PC-3 (cell line): ENCODE data around the gene RETREG2. TPM values are rescaled to one million over a fixed set of nuclear protein-coding genes. Genes with fewer than 3 reads are reported as not detected.
A peak's percentile ranks its signal among the peaks of the same experiment; 100 is the strongest.

Source experiments
- ATAC-seq: fragments of 200-7000 bp; cut with Tn5 transposase; 2 replicates; pipeline ENCODE4 v1.9.1; 2020; ENCODE audit warnings: mild to moderate bottlenecking, moderate library complexity
- BruUV-seq: library from RNA; stranded (reverse); fragments of 400-500 nt; replicated peaks from 2 replicates; lab custom pipeline; 2021; lab: Mats Ljungman, UMichigan
- CTCF ChIA-PET: fragments of 300-600 bp; sonication (Branson Sonifier 250); formaldehyde crosslinking; loops from one replicate; lab custom pipeline; 2022; ENCODE audit warnings: antibody characterized with exemption; lab: Charles Lee
- POLR2A ChIA-PET: fragments of 300-600 bp; sonication (Branson Sonifier 250); formaldehyde crosslinking; loops from one replicate; lab custom pipeline; 2022; ENCODE audit warnings: antibody characterized with exemption; ENCODE audit not compliant: unreplicated experiment; lab: Charles Lee
- DNase-seq: peaks from one replicate; pipeline ENCODE4 v3.0.0-alpha.2; 2015
- H2AFZ ChIP-seq: fragments of 300-600 bp; sonication (generic); 2 replicates; pipeline ENCODE4 v1.6.0; 2016; ENCODE audit warnings: antibody characterized with exemption, low read length
- H3F3A ChIP-seq: fragments of 300-600 bp; sonication (generic); one replicate; pipeline ENCODE4 v1.6.0; 2017; ENCODE audit warnings: antibody characterized with exemption, low read length, control low read depth, mild to moderate bottlenecking; ENCODE audit not compliant: unreplicated experiment
- H3K27ac ChIP-seq: fragments of 300-600 bp; sonication (generic); 2 replicates; pipeline ENCODE4 v1.5.1; 2016; ENCODE audit warnings: mild to moderate bottlenecking, low read length
- H3K27me3 ChIP-seq: fragments of 300-600 bp; sonication (generic); 2 replicates; pipeline ENCODE4 v1.6.1; 2016; ENCODE audit warnings: low read length, mixed read lengths
- H3K36me3 ChIP-seq: fragments of 300-600 bp; sonication (generic); 2 replicates; pipeline ENCODE4 v1.6.1; 2016; ENCODE audit warnings: low read depth, mixed run types, low read length, mixed read lengths
- H3K4me1 ChIP-seq: fragments of 300-600 bp; sonication (generic); 2 replicates; pipeline ENCODE4 v1.5.1; 2016; ENCODE audit warnings: low read length; ENCODE audit not compliant: insufficient read depth
- H3K4me2 ChIP-seq: fragments of 300-600 bp; sonication (generic); 2 replicates; pipeline ENCODE4 v1.6.0; 2016; ENCODE audit warnings: low read length
- H3K4me3 ChIP-seq: fragments of 300-600 bp; sonication (generic); 2 replicates; pipeline ENCODE4 v1.5.1; 2016; ENCODE audit warnings: mild to moderate bottlenecking, low read length, mixed read lengths
- H3K79me2 ChIP-seq: fragments of 300-600 bp; sonication (generic); 2 replicates; pipeline ENCODE4 v1.6.1; 2017; ENCODE audit warnings: low read length, mixed read lengths
- H3K9ac ChIP-seq: fragments of 300-600 bp; sonication (generic); 2 replicates; pipeline ENCODE4 v1.6.0; 2016; ENCODE audit warnings: mild to moderate bottlenecking, low read length
- H3K9me2 ChIP-seq: fragments of 300-600 bp; sonication (generic); replicated peaks from 2 replicates; pipeline ENCODE4 v1.6.1; 2016; ENCODE audit warnings: mixed run types, low read length, mixed read lengths
- H3K9me3 ChIP-seq: fragments of 300-600 bp; sonication (generic); 2 replicates; pipeline ENCODE4 v1.6.1; 2016; ENCODE audit warnings: low read length, mixed read lengths
- H4K20me1 ChIP-seq: fragments of 300-600 bp; sonication (generic); 2 replicates; pipeline ENCODE4 v1.6.1; 2016; ENCODE audit warnings: low read length, mixed read lengths
- CTCF ChIP-seq: fragments of 300-600 bp; sonication (generic); conservative IDR thresholded peaks from 2 replicates; pipeline ENCODE4 v1.5.1; 2017; ENCODE audit warnings: antibody characterized with exemption, low read depth, mild to moderate bottlenecking, low read length
- EZH2 ChIP-seq: fragments of 300-600 bp; sonication (generic); IDR thresholded peaks from one replicate; pipeline ENCODE4 v1.6.1; 2017; ENCODE audit warnings: antibody characterized with exemption, mild to moderate bottlenecking, low read length; ENCODE audit not compliant: unreplicated experiment
- EZH2phosphoT487 ChIP-seq: fragments of 300-600 bp; sonication (generic); IDR thresholded peaks from 2 replicates; pipeline ENCODE4 v1.6.1; 2018; ENCODE audit warnings: mild to moderate bottlenecking, antibody characterized with exemption, low read length, borderline replicate concordance
- intact Hi-C: fragments of 100-400 bp; cut with micrococcal nuclease; formaldehyde crosslinking; loops from 2 replicates; pipeline ENCODE4 v1.9.0; 2023
- total RNA-seq: library from RNA; depleted of rRNA; stranded (reverse); fragments of >200 nt; gene quantifications from 2 replicates; pipeline ENCODE4 v1.2.3, GENCODE V29; 2014

The RETREG2 gene
- total RNA-seq, 1 experiment from 2014 or later = 61.0 TPM

- Histone ChIP-seq H3K4me3 (no peak overlapping the region), H4K20me1 (no peaks in the 10 kb centered on the region), H3K9ac (no peak overlapping the region), H3K27ac (no peak overlapping the region), H2AFZ (no peak overlapping the region), H3K4me2 (no peak overlapping the region), H3K4me1 (peaks cover 19% of the 10 kb centered on the region), H3K9me3 (no peaks in the 10 kb centered on the region), H3F3A (peaks cover 3% of the 10 kb centered on the region), H3K9me2 (no peaks in the 10 kb centered on the region), H3K79me2 (peaks cover 8% of the 10 kb centered on the region; the same call in 1 of the 2 replicates), H3K36me3 (peaks cover 6% of the 10 kb centered on the region), H3K27me3 (no peaks in the 10 kb centered on the region)
- TF ChIP-seq CTCF = no peak
- TF ChIP-seq EZH2 = no peak
- no peak for TF ChIP-seq EZH2phosphoT487
- BruUV-seq = no TSS peak
- ATAC-seq (no peak), DNase-seq (no peak)
- CTCF ChIA-PET = no interaction called here
- POLR2A ChIA-PET = no interaction called here
- intact Hi-C loops = no loop called here
These were observed 37.9 kb downstream of the RETREG2 start for GRCh38 chr2:219215871-219216534.

GRCh38 chr2:219216535-219216915 lies 38.5 kb downstream of the RETREG2 start:
- Histone ChIP-seq H3K9me3 (no peaks in the 10 kb centered on the region), H3K9ac (no peak overlapping the region), H3K4me2 (no peak overlapping the region), H3K4me3 (no peak overlapping the region), H3F3A (peaks cover 3% of the 10 kb centered on the region), H2AFZ (no peak overlapping the region), H4K20me1 (no peaks in the 10 kb centered on the region), H3K27ac (no peak overlapping the region), H3K4me1 (peaks cover 19% of the 10 kb centered on the region), H3K79me2 (peaks cover 8% of the 10 kb centered on the region; the same call in 1 of the 2 replicates), H3K27me3 (no peaks in the 10 kb centered on the region), H3K9me2 (no peaks in the 10 kb centered on the region), H3K36me3 (peaks cover 6% of the 10 kb centered on the region)
- no TSS peak for BruUV-seq
- intact Hi-C loops = no loop called here
- CTCF ChIA-PET = no interaction called here
- POLR2A ChIA-PET = no interaction called here
- no peak for ATAC-seq
- no peak for DNase-seq
- TF ChIP-seq EZH2phosphoT487 (no peak), CTCF (no peak), EZH2 (no peak)

- peak overlapping the region; percentile 69 for H3K4me3 ChIP-seq
- ChIA-PET CTCF (interaction anchor here (0.7 kb wide), 1 partner anchor 223 kb away, joined by 4 read pairs; no protein-coding TSS in a partner anchor), POLR2A (interaction anchor here (0.6 to 1.0 kb wide), 3 partner anchors 26 to 42 kb away, joined by 3 to 23 read pairs (median 3); partner anchors contain the start of gene CNPPD1)
- ATAC-seq (peak; percentile 68), DNase-seq (peak; percentile 57)
- BruUV-seq = TSS peak; percentile 70
- peak overlapping the region; percentile 69 for H3K9ac ChIP-seq
- peaks cover 19% of the 10 kb centered on the region for H3K4me1 ChIP-seq
- TF ChIP-seq EZH2phosphoT487 (no peak), EZH2 (no peak), CTCF (no peak; the same call in 1 of the 2 replicates)
- H3K9me3 ChIP-seq = no peaks in the 10 kb centered on the region
- peaks cover 3% of the 10 kb centered on the region for H3F3A ChIP-seq
- H3K27me3 ChIP-seq = no peaks in the 10 kb centered on the region
- peaks cover 8% of the 10 kb centered on the region; the same call in 1 of the 2 replicates for H3K79me2 ChIP-seq
- peak overlapping the region; percentile 77 for H3K27ac ChIP-seq
- H4K20me1 ChIP-seq = no peaks in the 10 kb centered on the region
- H3K9me2 ChIP-seq = no peaks in the 10 kb centered on the region
- peaks cover 4% of the 10 kb centered on the region for H3K36me3 ChIP-seq
- intact Hi-C loops = loop anchor here (1.0 to 2.0 kb wide), 3 partner anchors 31 to 77 kb away; partner anchors contain the start of gene DNAJB2
- H2AFZ ChIP-seq = peak overlapping the region; percentile 77
- H3K4me2 ChIP-seq = peak overlapping the region; percentile 96
These were observed 40.2 kb downstream of the RETREG2 start for GRCh38 chr2:219218217-219218731.
